ENCODE results near the gene CHN2. TPM values are rescaled to one million over a fixed set of nuclear protein-coding genes. Genes with fewer than 3 reads are reported as not detected.

Gene CHN2
- total RNA-seq, 2 experiments from 2014 or later: 0.53 to 0.69 TPM

DNA sequence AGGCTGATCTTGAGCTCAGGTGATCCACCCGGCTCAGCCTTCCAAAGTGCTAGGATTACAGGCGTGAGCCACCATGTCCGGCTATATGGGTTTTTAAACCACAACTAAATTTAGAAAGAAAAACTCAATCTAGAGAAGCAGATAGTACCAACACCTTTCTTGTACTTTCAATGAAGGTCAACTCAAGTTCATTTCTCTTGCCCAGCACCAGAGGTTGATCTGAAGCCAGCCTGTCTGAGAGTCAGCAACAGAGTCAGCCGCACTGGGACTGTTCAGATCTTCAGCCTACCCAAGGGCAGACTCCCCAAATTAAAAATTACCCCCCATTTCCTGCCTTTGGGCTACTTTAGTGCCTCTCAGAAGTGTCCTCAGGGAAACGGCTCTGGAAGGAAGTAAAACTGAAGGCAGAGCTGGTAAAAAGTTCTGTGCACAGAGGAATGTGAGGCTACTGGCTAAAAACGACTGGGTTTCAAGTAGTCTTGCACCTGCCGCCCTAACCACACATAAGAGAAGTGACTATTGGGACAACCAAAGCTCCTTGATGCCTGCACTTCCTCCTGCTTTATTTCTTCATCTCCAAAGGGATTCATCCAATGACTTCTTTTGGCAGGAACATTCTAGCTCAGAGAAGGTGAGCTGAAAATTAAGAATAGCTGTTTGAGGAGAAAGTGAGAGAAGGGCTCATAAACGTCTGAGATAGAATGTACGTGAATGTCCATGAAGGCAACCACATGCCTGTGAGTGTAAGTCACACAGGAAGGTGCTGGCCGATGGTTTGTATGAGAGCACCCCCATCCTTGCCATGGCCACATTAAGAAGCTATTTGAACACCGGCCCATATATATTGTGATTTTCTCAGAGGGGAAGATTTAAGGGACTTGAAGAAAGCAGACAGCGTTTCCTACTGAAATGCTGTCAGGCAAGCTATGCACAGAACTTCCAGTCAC is 226.7 kb downstream of the CHN2 start:
- Mint-ChIP-seq H3K36me3 (no peaks in the 10 kb centered on the region), H3K27me3 (no peaks in the 10 kb centered on the region), H3K4me1 (ENCODE audit: low read depth) (no peaks in the 10 kb centered on the region), H3K9me3 (no peaks in the 10 kb centered on the region), H3K27ac (no peak overlapping the region), H3K4me3 (no peak overlapping the region)
- ChIA-PET CTCF (interaction anchor here (0.9 to 1.7 kb wide), 3 partner anchors 12 to 499 kb away, joined by 3 to 7 read pairs (median 4); no protein-coding TSS in a partner anchor), POLR2A (no interaction called here)
- no peak for DNase-seq
- intact Hi-C loops (cut with micrococcal nuclease): no loop called here

- intact Hi-C loops (cut with micrococcal nuclease): no loop called here
- ChIA-PET CTCF (interaction anchor here (1.0 to 1.7 kb wide), 3 partner anchors 14 to 501 kb away, joined by 3 to 7 read pairs (median 4); no protein-coding TSS in a partner anchor), POLR2A (no interaction called here)
- Mint-ChIP-seq H3K27me3 (no peaks in the 10 kb centered on the region), H3K27ac (no peak overlapping the region), H3K4me1 (ENCODE audit: low read depth) (no peaks in the 10 kb centered on the region), H3K36me3 (no peaks in the 10 kb centered on the region), H3K4me3 (no peak overlapping the region), H3K9me3 (no peaks in the 10 kb centered on the region)
- DNase-seq: no peak
These were observed 228.3 kb downstream of the CHN2 start for GRCh38 chr7:29422829-29423228.

GRCh38 chr7:29424295-29424983 is 229.9 kb downstream of the CHN2 start:
- Mint-ChIP-seq H3K4me3 (no peak overlapping the region), H3K36me3 (no peaks in the 10 kb centered on the region), H3K27me3 (no peaks in the 10 kb centered on the region), H3K27ac (no peak overlapping the region), H3K9me3 (no peaks in the 10 kb centered on the region), H3K4me1 (ENCODE audit: low read depth) (no peaks in the 10 kb centered on the region)
- ChIA-PET POLR2A (no interaction called here), CTCF (no interaction called here)
- no peak for DNase-seq
- intact Hi-C loops (cut with micrococcal nuclease): no loop called here

DNA sequence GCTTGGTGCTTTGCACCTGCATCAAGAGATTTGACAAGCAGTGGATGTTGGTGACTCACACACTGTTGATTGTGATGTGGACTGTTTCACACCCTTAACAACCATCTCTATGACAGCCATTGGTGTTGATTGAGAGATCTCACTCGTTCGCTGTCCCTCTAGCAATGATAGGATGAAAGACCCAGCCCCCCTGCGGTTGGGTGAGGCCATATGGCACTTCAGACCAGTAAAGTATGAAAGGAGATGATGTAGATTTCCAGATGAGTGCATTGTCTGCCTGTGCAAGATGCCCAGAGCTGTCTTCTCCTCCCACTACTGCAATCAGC is 230.4 kb downstream of the CHN2 start:
- DNase-seq: no peak
- no peaks in the 10 kb centered on the region for H3K4me1 Mint-ChIP-seq (ENCODE audit: low read depth)
- H3K27ac Mint-ChIP-seq: no peak overlapping the region
- no peaks in the 10 kb centered on the region for H3K27me3 Mint-ChIP-seq
- ChIA-PET CTCF (no interaction called here), POLR2A (no interaction called here)
- H3K36me3 Mint-ChIP-seq: no peaks in the 10 kb centered on the region
- no peaks in the 10 kb centered on the region for H3K9me3 Mint-ChIP-seq
- intact Hi-C loops (cut with micrococcal nuclease): no loop called here
- H3K4me3 Mint-ChIP-seq: no peak overlapping the region

GRCh38 chr7:29426587-29426986 is 232.0 kb downstream of the CHN2 start:
- Mint-ChIP-seq H3K9me3 (no peaks in the 10 kb centered on the region), H3K4me3 (no peak overlapping the region), H3K27me3 (no peaks in the 10 kb centered on the region), H3K4me1 (ENCODE audit: low read depth) (no peaks in the 10 kb centered on the region), H3K27ac (no peak overlapping the region), H3K36me3 (no peaks in the 10 kb centered on the region)
- DNase-seq: no peak
- CTCF ChIA-PET: no interaction called here
- intact Hi-C loops (cut with micrococcal nuclease): no loop called here
- POLR2A ChIA-PET: no interaction called here

DNA sequence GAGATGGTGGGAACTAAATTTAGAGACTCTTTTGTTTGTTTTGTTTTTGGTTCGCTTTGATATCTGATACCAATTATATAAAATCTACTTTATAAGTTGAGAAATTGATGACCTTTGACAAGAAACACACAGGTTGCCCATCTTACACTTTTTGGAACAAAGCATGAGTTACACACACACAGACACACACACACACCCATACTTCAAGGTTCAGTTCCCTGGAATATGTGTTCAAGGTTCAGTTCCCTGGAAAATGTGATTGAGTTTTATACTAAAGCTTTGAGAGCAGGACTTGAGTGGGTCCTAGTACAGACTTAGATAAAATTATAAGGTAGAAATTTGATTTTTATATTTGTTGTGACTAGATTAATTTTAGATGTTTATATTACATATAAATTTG is 234.8 kb downstream of the CHN2 start:
- H3K27ac Mint-ChIP-seq: no peak overlapping the region
- H3K36me3 Mint-ChIP-seq: no peaks in the 10 kb centered on the region
- H3K27me3 Mint-ChIP-seq: no peaks in the 10 kb centered on the region
- no peaks in the 10 kb centered on the region for H3K4me1 Mint-ChIP-seq (ENCODE audit: low read depth)
- POLR2A ChIA-PET: no interaction called here
- no peak for DNase-seq
- H3K4me3 Mint-ChIP-seq: no peak overlapping the region
- intact Hi-C loops (cut with micrococcal nuclease): no loop called here
- H3K9me3 Mint-ChIP-seq: no peaks in the 10 kb centered on the region
- CTCF ChIA-PET: interaction anchor here (1.0 kb wide), 1 partner anchor 502 kb away, joined by 3 read pairs; no protein-coding TSS in a partner anchor

GRCh38 chr7:29430279-29430949 is 235.8 kb downstream of the CHN2 start:
- Mint-ChIP-seq H3K9me3 (no peaks in the 10 kb centered on the region), H3K27me3 (no peaks in the 10 kb centered on the region), H3K36me3 (no peaks in the 10 kb centered on the region), H3K4me1 (ENCODE audit: low read depth) (no peaks in the 10 kb centered on the region), H3K27ac (no peak overlapping the region), H3K4me3 (no peak overlapping the region)
- DNase-seq: no peak
- intact Hi-C loops (cut with micrococcal nuclease): no loop called here
- ChIA-PET CTCF (interaction anchor here (1.0 kb wide), 1 partner anchor 503 kb away, joined by 3 read pairs; no protein-coding TSS in a partner anchor), POLR2A (no interaction called here)

- no peak overlapping the region for H3K4me3 Mint-ChIP-seq
- H3K9me3 Mint-ChIP-seq: no peaks in the 10 kb centered on the region
- ChIA-PET CTCF (no interaction called here), POLR2A (no interaction called here)
- no peak overlapping the region for H3K27ac Mint-ChIP-seq
- no peaks in the 10 kb centered on the region for H3K27me3 Mint-ChIP-seq
- H3K36me3 Mint-ChIP-seq: no peaks in the 10 kb centered on the region
- intact Hi-C loops (cut with micrococcal nuclease): no loop called here
- no peaks in the 10 kb centered on the region for H3K4me1 Mint-ChIP-seq (ENCODE audit: low read depth)
- no peak for DNase-seq
These were observed 237.1 kb downstream of the CHN2 start for GRCh38 chr7:29431686-29432085.

DNA sequence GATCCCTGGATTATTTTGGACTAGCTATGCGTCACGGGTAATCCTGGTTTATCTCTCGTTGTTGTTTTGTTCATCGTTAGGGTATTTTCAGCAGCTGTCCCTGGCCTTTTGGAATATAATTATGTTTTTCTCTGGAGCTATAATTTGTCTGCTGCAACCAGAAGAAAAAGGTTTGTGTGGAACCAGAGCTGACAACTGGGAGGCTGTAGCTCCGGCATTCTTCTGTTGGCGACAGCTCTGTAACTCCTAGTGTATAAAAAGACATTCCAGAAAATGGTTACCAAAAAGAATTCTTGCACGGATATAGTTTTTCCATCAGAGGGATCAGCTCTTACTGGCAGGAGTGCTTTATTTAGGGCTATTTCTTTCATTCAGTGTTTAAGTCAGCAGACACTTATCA is 238.1 kb downstream of the CHN2 start:
- H3K36me3 Mint-ChIP-seq: no peaks in the 10 kb centered on the region
- no peak for DNase-seq
- H3K27ac Mint-ChIP-seq: no peak overlapping the region
- CTCF ChIA-PET: no interaction called here
- intact Hi-C loops (cut with micrococcal nuclease): no loop called here
- POLR2A ChIA-PET: no interaction called here
- no peaks in the 10 kb centered on the region for H3K27me3 Mint-ChIP-seq
- no peak overlapping the region for H3K4me3 Mint-ChIP-seq
- no peaks in the 10 kb centered on the region for H3K9me3 Mint-ChIP-seq
- H3K4me1 Mint-ChIP-seq (ENCODE audit: low read depth): no peaks in the 10 kb centered on the region

DNA sequence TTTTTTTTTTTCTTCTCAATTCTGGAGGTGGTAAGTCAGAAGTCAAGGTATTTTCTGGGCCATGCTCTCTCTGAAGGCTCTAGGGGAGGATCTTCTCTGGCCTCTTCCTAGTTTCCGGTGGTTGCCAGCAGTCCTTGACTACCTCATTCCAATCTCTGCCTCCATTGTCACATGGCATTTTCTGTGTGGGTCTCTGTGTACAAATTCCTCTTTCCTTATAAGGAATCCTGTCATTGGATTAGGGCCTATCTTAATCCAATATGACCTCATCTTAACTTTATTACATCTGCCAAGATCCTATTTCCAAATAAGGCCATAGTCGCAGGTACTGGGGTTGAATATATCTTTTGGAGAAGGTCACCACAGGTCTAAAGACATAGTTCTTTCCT is 239.8 kb downstream of the CHN2 start:
- H3K4me1 Mint-ChIP-seq (ENCODE audit: low read depth): no peaks in the 10 kb centered on the region
- H3K27ac Mint-ChIP-seq: no peak overlapping the region
- ChIA-PET CTCF (no interaction called here), POLR2A (no interaction called here)
- intact Hi-C loops (cut with micrococcal nuclease): no loop called here
- H3K27me3 Mint-ChIP-seq: no peaks in the 10 kb centered on the region
- H3K36me3 Mint-ChIP-seq: no peaks in the 10 kb centered on the region
- no peak for DNase-seq
- H3K9me3 Mint-ChIP-seq: no peaks in the 10 kb centered on the region
- no peak overlapping the region for H3K4me3 Mint-ChIP-seq

GRCh38 chr7:29435167-29435566 is 240.6 kb downstream of the CHN2 start:
- Mint-ChIP-seq H3K4me3 (no peak overlapping the region), H3K9me3 (no peaks in the 10 kb centered on the region), H3K27ac (no peak overlapping the region), H3K36me3 (no peaks in the 10 kb centered on the region), H3K4me1 (ENCODE audit: low read depth) (no peaks in the 10 kb centered on the region), H3K27me3 (no peaks in the 10 kb centered on the region)
- CTCF ChIA-PET: no interaction called here
- POLR2A ChIA-PET: no interaction called here
- intact Hi-C loops (cut with micrococcal nuclease): no loop called here
- DNase-seq: no peak

- intact Hi-C loops (cut with micrococcal nuclease): no loop called here
- Mint-ChIP-seq H3K4me3 (no peak overlapping the region), H3K9me3 (no peaks in the 10 kb centered on the region), H3K36me3 (no peaks in the 10 kb centered on the region), H3K4me1 (ENCODE audit: low read depth) (no peaks in the 10 kb centered on the region), H3K27ac (no peak overlapping the region), H3K27me3 (no peaks in the 10 kb centered on the region)
- ChIA-PET CTCF (no interaction called here), POLR2A (no interaction called here)
- no peak for DNase-seq
These were observed 241.3 kb downstream of the CHN2 start for GRCh38 chr7:29435902-29436301.

All from activated CD4-positive, alpha-beta memory T cell treated with anti-CD3 and anti-CD28 coated beads for 36 hours (primary cell).